Type B pancreatic cell (in vitro differentiated cells): ENCODE data around the gene ANGPTL5. TPM values are rescaled to one million over a fixed set of nuclear protein-coding genes. Genes with fewer than 3 reads are reported as not detected.

ENCODE experiments used
- DNase-seq: peaks from one replicate; pipeline ENCODE4 v3.0.0; 2021; ENCODE audit warnings: mixed read lengths; ENCODE audit not compliant: unreplicated experiment; ENCODE audit errors: extremely low spot score
- H3K27ac Mint-ChIP-seq: 2 replicates; pipeline ENCODE4 v1.8.0; 2021; ENCODE audit warnings: mild to moderate bottlenecking, mixed read lengths
- H3K27me3 Mint-ChIP-seq: 2 replicates; pipeline ENCODE4 v1.8.0; 2021; ENCODE audit warnings: mixed read lengths
- H3K36me3 Mint-ChIP-seq: 2 replicates; pipeline ENCODE4 v1.8.0; 2021; ENCODE audit warnings: mixed read lengths
- H3K4me1 Mint-ChIP-seq: one replicate; pipeline ENCODE4 v1.8.0; 2021; ENCODE audit warnings: mixed read lengths; ENCODE audit not compliant: unreplicated experiment
- H3K4me3 Mint-ChIP-seq: 2 replicates; pipeline ENCODE4 v1.8.0; 2021; ENCODE audit warnings: mild to moderate bottlenecking, mixed read lengths
- H3K9me3 Mint-ChIP-seq: 2 replicates; pipeline ENCODE4 v1.8.0; 2021; ENCODE audit warnings: mixed read lengths
- total RNA-seq: library from RNA; stranded (reverse); gene quantifications from 2 replicates; pipeline ENCODE4 v1.2.1, GENCODE V29; 2021; ENCODE audit warnings: low replicate concordance
- TF ChIP-seq, protein P1 (sequence below): fragments of 200-600 bp; sonication (generic); conservative IDR thresholded peaks from 2 replicates; pipeline ENCODE4 v1.5.0; 2021; ENCODE audit warnings: antibody characterized with exemption, mild to moderate bottlenecking

Gene ANGPTL5
- total RNA-seq, 1 donor from 2014 or later = not detected

DNA sequence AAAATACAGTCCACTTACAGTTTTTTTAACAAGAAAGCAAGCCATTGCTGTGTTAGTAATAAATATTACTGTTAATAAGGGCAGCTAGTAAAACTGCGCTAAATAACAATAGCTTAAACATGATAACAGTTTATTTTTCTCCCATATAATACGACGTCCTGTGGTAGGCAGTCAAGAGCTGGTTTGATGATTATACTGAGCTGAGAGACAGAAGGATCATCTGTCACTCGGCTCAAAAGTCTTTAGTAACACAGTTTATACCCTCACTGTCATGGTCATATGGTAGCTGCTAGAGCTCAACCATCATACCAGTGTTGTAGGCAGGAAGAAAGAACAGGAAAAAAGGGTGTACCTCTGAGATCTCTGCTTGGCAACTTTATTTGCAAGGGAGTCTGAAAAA, 29.1 kb upstream of the ANGPTL5 start:
- Mint-ChIP-seq H3K27me3 (no peaks in the 10 kb centered on the region), H3K36me3 (no peaks in the 10 kb centered on the region), H3K4me1 (no peaks in the 10 kb centered on the region), H3K27ac (no peak overlapping the region), H3K9me3 (no peaks in the 10 kb centered on the region), H3K4me3 (no peak overlapping the region)
- DNase-seq = no peak
- TF ChIP-seq, protein P1, sequence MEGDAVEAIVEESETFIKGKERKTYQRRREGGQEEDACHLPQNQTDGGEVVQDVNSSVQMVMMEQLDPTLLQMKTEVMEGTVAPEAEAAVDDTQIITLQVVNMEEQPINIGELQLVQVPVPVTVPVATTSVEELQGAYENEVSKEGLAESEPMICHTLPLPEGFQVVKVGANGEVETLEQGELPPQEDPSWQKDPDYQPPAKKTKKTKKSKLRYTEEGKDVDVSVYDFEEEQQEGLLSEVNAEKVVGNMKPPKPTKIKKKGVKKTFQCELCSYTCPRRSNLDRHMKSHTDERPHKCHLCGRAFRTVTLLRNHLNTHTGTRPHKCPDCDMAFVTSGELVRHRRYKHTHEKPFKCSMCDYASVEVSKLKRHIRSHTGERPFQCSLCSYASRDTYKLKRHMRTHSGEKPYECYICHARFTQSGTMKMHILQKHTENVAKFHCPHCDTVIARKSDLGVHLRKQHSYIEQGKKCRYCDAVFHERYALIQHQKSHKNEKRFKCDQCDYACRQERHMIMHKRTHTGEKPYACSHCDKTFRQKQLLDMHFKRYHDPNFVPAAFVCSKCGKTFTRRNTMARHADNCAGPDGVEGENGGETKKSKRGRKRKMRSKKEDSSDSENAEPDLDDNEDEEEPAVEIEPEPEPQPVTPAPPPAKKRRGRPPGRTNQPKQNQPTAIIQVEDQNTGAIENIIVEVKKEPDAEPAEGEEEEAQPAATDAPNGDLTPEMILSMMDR = no peak

DNA sequence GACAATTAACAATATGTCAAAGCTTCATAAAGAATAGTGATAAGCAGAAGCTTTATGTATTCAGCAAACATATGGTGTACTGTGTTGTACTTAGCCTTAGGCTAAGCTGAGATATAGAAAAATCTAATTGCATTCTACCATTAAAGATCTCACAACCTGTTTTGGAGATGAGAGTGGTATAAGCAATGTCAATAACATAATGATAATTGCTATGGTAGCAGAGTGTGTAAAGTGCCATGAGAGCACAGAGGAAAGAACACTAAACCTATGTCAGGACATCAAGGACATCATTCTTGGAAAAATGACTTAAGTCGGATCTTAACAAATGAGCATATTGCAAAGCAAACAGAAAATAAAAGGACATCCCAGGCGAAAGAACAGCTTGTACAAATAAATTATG, 28.6 kb upstream of the ANGPTL5 start:
- Mint-ChIP-seq H3K4me1 (no peaks in the 10 kb centered on the region), H3K27me3 (no peaks in the 10 kb centered on the region), H3K36me3 (no peaks in the 10 kb centered on the region), H3K9me3 (no peaks in the 10 kb centered on the region), H3K4me3 (no peak overlapping the region), H3K27ac (no peak overlapping the region)
- TF ChIP-seq, protein P1 = no peak
- DNase-seq = no peak

DNA sequence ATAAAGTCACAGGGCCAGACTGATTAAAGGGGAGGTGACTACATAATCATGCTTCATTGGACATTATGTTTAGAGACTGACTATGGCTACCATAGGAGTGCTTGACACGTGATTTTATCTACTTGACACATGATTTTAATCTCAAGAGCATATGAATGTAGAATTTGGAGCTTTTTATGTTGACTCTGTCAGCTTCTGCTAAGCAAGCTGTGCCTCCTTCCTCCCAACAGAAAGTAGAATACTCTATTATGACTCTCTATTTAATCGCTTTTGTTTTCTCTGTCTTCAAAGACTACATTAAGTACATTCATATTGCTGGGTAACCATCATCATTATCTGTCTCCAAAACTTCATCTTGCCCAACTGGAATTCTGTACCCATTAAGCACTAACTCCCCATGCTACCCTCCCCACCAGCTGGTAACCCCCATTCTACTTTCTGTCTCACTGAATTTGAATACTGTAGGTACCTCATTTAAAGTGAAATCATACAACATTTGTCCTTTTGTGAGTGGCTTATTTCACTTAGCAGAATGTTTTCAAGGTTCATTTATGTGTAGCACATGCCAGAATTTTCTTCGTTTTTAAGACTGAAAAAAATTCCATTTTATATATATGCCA, 24.7 kb upstream of the ANGPTL5 start:
- TF ChIP-seq, protein P1 = no peak
- Mint-ChIP-seq H3K27me3 (no peaks in the 10 kb centered on the region), H3K9me3 (no peaks in the 10 kb centered on the region), H3K4me1 (no peaks in the 10 kb centered on the region), H3K36me3 (no peaks in the 10 kb centered on the region), H3K4me3 (no peak overlapping the region), H3K27ac (no peak overlapping the region)
- no peak for DNase-seq

DNA sequence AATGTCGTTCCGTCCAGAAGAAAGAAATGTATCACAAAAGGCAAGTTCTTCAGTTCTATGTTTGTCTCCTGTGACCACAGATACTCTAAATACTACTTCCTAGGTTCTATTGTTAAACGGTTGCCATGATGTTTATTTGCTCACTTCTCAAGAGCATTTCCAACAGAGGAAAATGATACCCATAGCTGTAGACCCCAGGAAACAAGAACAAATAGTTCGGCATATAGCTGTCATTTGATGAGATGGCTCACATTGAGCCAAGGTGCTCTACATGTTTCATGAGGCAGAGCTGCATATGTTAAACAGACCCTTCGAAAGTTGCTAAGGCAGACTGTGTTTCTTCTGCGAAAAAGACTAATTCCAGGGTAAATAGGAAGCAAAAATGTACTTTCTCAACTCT, 15.4 kb upstream of the ANGPTL5 start:
- no peaks in the 10 kb centered on the region for H3K9me3 Mint-ChIP-seq
- no peaks in the 10 kb centered on the region for H3K36me3 Mint-ChIP-seq
- H3K27me3 Mint-ChIP-seq = no peaks in the 10 kb centered on the region
- TF ChIP-seq, protein P1 = no peak
- H3K27ac Mint-ChIP-seq = no peak overlapping the region
- no peak overlapping the region for H3K4me3 Mint-ChIP-seq
- DNase-seq = no peak
- no peaks in the 10 kb centered on the region for H3K4me1 Mint-ChIP-seq

DNA sequence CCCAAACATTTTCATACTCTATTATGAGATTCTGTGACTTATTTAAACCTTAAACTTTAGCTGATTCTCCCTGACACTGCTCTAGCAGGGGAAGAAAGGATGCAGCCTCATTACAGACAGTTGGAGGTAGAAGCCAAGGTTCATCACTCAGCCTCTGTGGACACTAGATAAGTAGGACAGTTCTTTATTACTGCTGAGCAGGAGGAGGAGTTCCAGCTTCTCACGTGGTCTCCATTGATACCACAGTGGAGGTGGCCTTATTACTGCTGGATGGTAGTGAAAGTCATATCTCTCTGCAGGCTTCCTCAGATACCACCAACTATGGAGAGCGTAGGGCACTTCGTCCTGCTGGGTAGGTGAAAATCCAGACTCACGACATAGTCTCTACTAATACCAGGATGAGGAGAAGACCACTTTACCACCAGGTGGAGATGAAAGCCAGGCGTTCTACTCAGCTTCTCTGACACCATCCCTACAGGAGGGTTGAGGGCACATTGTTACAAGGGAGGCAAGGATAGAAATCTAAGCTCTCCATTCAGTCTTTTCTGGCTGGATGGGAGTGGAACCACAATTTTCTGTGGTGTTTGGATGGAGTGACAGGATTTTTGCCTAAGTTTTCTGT, 13.1 kb upstream of the ANGPTL5 start:
- Mint-ChIP-seq H3K36me3 (no peaks in the 10 kb centered on the region), H3K4me1 (no peaks in the 10 kb centered on the region), H3K27me3 (no peaks in the 10 kb centered on the region), H3K9me3 (no peaks in the 10 kb centered on the region), H3K27ac (no peak overlapping the region), H3K4me3 (no peak overlapping the region)
- TF ChIP-seq, protein P1 = no peak
- DNase-seq = no peak
